ENCODE results near the gene GBP5.
"Not testable (repeated sequence)": the region's sequence is repeated elsewhere in the genome, so short reads cannot be mapped to it uniquely, and the experiment has no call there.

GBP5 gene

DNA sequence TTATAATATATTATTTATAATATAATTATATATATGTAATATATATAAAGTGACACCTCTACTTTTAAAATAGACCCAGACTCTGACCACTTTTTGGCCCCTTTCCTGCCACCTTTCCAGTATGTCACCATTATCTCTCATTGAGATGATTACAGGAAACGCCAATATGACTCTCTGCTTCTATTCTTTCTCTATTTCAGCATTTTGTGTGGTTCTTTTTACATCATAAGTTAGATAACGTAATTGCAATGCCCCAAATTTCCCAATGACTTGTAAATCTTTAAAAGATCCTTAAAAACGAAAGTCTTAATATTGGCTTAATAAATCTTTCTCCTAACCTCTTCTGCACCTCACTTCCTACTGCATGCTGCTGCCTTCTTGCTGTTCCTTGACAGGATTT is 8.1 kb upstream of the GBP5 start:
- DNase-seq: no peak

DNA sequence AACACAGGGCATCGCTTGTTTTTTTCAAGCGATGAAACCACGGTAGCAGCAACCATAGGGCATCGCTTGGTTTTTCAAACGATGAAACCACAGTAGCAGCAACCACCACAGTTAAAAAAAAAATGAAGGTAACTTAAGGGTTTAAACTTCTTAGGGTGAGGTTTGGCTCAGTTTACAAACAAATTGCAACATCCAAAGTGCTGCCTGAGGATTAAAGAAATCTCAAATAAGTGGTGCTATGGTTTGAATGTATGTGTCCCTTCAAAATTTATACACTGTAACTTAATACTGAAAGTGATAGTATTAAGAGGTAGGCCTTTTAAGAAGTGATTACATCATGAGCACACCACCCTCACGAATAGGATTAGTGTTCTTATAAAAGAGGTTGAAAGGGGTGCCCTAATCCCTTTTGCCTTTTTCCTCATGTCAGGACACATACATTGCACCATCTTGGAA is 6.4 kb upstream of the GBP5 start:
- peak; percentile 34 for DNase-seq

DNA sequence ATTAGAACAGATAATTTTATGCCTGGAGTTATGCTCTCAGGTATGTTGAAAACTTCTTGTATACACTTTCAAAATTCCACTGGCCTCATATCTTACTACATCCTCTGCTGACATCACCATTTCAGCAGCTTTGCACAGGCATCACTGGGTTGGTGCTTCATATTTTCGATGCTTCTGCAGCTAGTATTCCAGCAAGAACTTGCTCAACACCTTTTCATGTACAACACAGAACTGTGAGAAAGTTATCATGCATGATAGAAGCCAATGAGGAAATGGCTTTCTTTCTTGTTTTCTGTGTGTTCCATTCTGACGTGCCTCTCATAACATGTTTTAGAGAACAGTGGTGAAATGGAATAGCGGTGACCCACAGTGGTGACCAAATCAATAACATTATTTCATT is 5.1 kb upstream of the GBP5 start:
- peak; percentile 36 for DNase-seq

DNA sequence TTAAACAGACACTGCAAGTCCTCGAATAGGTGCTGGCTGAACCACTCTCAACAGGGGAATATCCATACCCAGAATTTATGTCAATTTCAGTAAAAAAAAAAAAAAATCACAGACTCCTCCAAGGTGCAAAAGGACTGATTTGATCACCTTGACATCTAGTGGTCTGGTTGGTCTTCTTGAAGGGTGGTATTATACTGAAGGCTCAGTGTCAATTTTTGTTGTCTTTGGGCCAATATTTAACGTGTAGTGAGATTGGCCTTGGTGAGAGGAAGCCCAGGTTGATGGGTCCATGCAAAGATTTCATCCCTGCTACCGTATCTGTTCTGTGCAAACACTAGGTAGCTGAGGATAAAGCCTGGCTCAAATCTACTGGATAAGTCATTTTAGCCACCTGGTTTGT is 4.0 kb upstream of the GBP5 start:
- DNase-seq: no peak

DNA sequence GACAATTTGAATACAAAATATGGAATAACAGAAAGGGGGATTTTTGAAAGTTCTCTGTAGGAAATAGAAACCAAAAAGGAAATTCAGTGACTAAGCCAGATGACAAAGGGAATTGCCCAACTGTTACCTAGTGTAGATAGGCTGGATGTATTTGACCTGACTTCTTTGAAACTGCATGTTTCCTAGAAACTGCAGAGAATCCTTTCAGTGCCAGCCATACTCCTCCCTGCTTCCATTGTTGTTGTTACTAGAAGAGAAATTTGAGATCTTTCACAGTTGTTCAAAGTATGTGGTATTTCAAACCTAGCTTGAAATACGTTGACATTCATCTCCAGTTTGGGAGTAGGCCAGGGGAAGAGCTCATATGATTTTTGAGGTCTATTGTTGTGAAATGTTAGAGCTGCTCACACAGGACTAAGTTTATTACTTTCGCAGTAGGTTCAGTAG is 1.8 kb upstream of the GBP5 start:
- DNase-seq: peak; percentile 44

DNA sequence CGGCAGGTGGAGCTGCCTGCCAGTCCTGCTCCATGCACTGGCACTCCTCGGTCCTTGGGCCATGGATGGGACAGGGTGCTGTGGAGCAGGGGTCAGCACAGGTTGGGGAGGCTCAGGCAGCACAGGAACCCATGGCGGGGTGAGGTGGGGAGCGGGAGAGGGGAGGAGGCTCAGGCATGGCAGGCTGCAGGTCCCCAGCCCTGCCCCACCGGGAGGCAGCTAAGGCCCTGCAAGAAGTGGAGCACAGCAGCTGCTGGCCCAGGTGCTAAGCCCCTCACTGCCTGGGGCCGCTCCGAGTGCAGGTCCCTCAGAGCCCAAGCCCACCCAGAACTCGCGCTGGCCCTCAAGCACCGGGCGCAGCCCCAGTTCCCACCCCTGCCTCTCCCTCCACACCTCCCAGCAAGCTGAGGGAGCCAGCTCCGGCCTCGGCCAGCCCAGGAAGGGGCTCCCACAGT is 691 bp upstream of the GBP5 start:
- DNase-seq: no peak

DNA sequence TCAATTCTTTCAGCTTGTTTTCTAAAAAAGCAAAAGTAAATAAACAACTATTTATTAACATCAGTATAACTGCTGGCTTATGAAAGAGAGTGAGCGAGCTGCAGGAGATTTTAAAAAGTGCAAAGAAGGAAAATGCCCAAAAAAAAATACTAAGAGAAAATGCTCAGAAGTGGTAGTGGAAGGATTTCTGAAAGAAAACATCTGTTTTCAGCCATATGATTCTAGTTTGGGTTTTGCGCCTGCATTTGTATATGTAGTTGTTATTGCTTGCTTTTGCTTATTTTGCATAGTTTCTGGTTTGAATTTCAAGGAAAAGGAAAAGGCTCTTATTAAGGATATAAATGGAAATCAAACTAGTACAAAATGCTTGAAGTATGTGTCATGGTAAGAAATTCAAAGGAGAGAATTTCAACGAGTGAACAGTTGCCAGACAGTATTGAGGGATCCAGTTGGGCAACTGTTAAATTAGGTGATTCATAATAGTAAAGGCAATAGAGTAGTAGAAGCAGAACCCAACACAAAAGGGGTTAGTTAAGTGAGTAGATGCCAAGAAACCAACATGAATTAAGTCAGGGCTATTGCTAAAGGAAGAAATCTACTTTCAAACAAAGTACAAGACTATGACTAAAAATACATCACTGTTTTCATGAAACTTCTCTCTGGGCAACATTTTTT is 1.2 kb downstream of the GBP5 start:
- DNase-seq: no peak

DNA sequence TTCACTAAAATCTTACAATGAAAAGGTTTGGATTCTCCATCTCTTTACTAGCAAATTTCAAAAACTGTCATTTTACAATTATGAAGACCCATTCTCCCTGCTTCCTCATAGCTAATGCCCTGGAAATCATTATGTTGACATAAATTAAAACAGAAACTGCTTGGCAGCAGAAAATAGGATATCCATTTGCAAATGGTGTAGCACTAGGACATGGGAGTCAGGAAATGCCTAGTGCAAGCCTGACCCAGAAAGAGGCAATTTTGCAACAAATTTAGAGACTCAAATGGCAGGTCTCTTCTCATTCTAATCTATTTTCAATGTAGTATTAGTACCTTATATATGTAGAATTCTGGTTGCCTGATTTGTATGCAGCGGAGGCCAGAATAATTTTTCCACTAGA is 2.2 kb downstream of the GBP5 start:
- no peak for DNase-seq

DNA sequence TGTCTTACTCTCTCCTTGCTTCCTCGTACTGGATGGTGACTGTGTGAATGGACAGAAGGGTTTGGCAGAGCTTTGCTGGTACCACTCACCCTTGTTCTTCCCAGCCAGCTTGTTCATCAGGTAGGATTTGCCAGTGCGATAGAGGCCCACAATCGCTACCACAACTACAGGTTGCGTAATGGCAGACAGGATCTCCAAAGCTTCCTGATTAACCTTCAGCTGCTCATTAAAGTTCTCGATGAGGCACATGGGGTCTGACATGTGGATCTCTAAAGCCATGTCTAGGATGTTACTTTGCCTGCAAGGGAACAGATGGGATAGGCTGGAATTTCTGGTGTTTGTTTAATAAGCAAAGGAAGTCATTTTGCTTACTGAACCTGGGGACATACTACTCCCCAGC is 3.4 kb downstream of the GBP5 start:
- DNase-seq: no peak

DNA sequence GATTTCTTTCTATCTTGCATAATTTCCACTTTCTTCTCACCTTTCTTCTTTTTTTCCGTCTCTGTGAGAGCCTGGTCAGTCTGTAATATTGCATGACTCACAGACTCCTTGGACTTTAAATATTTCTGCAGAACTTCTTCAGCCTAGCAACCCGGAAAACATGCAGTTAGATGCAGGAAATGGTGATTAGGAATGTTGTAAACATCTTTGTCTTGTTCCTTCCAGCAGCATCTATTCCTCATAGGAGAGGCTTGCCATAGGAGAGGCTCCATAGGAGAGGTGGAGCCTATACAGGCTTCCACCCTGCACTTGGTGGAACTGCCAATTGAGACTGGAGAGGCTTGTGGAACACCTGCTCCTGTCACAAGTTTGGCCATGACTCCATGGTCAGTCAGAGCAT is 10.0 kb downstream of the GBP5 start:
- no peak for DNase-seq

DNA sequence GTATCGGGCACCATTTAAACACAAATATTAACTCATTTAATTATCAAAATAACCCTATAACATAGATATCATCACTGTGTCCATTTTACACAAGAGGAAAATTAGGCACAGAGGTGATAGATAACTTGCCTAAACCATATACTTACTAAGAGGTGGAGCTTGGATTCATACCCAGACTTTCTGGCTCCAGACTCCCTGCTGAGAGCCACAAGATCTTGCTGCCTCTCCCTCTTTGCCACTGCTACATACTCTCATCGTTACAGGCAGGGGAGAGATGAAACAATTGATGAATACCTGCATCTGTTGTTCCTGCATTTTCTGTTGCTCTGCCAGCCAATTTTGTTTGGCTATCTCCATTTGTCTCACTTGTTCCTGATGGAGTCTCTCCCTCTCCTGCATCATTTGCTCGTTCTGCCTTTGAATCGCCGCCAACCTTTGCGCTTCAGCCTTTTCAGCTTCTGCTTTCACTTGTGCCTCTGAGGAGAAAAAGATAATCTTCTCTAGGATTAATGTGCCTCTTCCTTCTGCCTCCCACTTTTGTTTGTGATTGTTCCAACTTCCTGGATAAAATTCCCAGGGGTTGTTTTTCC is 10.6 kb downstream of the GBP5 start:
- no peak for DNase-seq

DNA sequence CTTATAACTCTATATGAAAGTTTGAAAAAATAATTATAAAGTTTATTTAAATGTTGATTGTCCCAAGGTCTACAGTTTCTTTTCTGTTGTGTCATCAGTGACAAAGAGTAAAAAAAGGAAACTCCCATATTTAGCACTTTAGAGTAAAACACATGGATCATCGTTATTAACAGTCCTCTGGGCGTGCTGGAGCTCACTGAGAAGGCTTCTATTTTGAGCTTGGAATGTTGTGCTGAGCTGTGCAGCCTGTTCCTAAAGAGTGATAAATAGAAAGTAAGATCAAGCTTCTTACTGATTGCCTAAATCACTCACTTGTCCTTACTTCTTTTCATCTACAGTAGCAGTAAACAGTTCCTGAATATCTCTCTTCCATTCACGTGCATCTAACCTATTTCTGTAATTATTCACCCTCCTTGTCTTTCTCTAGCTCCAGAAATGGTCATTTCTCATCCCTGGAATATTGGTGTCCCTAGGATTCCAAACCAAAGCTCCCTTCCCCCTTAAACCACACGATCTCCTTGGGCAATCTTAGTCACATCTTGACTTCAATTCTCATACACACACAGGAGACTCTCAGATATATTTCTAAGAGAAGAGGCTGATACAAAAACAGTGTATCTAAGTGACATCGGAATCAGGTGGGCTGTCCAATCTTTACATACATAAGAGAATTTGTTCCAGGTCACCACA is 11.9 kb downstream of the GBP5 start:
- DNase-seq: no peak

DNA sequence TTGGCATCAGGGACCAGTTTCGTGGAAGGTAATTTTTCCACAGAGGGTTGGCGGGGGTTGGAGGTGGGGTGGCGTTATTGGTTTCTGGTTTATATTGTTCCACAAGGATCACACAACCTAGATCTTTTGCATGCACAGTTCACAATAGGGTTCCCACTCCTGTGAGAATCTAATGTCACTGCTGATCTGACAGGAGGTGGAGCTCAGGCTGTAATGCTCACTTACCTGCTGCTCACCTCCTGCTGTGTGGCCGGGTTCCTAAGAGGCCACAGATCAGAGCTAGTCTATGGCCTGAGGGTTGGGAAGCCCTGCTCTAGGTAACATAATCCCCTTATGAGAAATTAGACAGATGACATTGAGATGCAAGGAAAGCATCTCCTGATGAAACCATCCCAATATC is 12.6 kb downstream of the GBP5 start:
- no peak for DNase-seq

DNA sequence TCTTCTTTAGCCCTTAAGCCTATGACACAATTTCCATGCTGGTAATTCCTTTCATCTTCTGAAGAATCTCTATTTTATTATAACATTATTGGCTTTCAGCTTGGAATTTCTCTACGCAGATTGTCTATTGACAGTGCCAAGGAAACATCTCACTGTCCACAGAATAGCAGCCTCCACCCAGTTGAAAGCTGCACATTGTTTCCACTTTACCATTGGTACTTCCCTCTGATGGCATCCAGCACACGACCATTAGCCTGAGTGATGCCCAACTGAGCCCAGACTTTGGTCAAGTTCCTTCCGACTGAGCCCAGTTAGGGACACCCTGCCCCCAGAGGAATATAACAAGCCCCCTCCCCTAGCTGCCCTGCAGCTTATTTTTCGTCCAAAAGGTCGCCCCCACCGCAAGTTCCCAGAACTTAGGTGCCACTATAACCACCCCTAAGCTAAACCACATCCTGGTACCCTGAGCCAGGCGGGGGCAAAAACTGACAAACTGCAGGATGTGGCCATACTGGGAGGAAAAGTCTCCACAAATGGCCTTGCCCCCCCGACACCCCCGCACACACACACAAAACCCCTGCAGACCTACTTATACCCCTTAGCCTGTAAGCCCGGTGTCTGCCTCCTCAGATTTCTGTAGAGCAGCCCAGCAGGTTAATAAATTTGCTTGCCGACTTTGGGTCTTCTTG is 13.2 kb downstream of the GBP5 start:
- peak; percentile 36 for DNase-seq

DNA sequence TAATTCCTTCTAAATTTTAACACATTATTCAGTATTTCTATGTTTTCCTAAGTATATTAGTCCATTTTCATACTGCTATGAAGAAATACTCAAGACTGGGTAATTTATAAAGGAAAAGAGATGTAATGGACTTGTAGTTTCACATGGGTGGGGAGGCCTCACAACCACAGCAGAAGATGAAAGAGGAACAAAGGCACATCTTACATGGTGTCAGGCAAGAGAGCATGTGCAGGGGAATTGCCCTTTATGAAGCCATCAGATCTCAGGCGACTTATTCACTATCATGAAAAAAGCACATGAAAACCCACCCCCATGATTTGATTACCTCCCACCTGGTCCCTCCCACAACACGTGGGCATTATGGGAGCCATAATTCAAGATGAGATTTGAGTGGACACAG is 15.6 kb downstream of the GBP5 start:
- no peak for DNase-seq

DNA sequence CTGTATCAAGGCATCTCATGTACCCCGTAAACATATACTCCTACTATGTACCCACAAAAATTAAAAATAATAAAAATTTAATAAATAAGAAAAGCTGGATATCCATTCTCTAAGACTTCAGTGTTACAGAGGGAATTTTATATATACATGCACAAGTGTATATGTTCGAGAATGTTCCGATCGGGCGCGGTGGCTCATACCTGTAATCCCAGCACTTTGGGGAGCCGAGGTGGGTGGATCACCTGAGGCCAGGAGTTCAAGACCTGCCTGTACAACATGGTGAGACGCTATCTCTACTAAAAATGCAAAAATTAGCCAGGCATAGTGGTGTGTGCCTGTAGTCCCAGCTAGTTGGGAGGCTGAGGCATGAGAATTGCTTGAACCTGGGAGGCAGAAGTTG is 17.1 kb downstream of the GBP5 start:
- not testable (repeated sequence) for DNase-seq

DNA sequence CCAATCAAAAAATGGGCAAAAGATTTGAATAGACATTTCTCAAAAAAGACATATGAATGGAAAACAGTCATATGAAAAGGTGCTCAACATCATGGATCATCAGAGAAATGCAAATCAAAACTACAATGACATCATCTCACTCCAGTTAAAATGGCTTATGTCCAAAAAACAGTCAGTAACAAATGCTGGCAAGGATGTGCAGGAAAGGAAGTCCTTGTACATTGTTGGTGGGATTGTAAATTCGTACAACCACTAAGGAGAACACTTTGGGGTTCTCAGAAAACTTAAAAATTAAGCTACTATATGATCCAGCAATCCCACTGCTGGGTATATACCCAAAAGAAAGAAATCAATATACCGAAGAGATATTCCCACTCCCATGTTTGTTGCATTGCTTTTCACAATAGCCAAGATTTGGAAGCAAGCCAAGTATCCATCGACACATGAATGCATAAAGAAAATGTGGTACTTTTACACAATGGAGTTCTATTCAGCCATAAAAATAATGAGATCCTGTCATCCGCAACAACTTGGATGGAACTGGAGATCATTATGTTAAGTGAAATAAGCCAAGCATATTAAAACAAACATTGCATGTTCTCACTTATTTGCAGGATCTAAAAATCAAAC is 17.9 kb downstream of the GBP5 start:
- no peak for DNase-seq

DNA sequence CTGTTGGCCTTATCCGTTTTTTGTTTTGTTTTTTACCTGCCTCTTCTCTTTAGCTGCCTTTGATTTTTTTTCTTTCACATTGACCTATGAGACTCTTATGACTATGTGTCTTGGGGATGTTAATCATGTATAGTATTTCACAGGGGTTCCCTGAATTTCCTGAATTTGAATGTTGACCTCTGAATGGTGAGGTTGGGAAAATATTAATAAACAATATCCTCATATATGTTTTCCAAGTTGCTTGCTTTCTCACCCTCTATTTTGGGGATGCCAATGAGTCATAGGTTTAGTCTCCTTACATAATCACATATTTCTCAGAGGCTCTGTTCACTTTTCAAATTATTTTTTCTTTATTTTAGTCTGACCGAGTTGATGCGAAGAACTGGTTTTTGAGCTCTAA is 29.6 kb downstream of the GBP5 start:
- DNase-seq: no peak

Data from CD4-positive, alpha-beta T cell treated with Interferon gamma for 1 hour (primary cell).